GM12872 (cell line): Measurements from ENCODE around the gene KIAA1958.

Experiments
- CTCF ChIP-seq: IDR thresholded peaks from 3 replicates; pipeline ENCODE4 v1.5.1; 2011; ENCODE audit warnings: low read depth, mild to moderate bottlenecking, low read length, moderate library complexity; ENCODE audit not compliant: insufficient read depth

Gene KIAA1958

GRCh38 chr9:112615584-112616266 is 129.1 kb downstream of the KIAA1958 start:
- no peak for TF ChIP-seq CTCF

GRCh38 chr9:112617371-112617770 is 130.7 kb downstream of the KIAA1958 start:
- no peak for TF ChIP-seq CTCF

DNA sequence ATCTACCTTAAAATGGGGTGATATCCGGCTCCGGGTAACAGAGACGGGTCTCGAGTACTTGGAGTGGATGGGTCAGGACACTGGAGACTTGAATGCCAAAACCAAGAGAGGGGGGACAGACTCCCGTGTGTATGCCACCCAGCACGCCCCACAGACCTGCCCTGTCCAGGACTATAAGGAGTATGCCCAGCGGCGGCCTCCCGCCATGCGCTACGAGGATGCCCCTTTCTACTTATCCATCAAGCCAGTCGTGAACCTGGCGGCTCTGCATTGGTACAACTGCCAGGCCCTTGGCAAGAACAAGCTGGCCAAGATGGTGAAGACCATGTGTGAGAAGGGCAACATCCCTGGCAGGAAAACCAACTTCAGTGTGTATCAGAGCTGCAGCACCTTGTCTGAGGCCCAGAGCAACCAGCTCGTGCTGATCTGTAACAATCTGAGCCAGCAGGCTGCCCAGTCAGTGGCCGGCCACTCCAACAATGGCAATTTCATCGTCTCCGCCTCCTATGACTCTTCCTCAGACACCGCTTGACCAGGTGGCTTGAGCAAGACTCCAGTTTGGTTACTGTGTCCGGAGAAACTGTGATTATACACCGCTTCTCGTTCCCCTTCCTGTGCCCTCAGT is 131.9 kb downstream of the KIAA1958 start:
- no peak for TF ChIP-seq CTCF

- no peak for TF ChIP-seq CTCF
These were observed 133.8 kb downstream of the KIAA1958 start for GRCh38 chr9:112620388-112620787.

GRCh38 chr9:112621018-112621655 is 134.5 kb downstream of the KIAA1958 start:
- TF ChIP-seq CTCF, result no peak

GRCh38 chr9:112623198-112623597 is 136.6 kb downstream of the KIAA1958 start:
- no peak for TF ChIP-seq CTCF
